ENCODE results near the gene DLL1. TPM values are rescaled to one million over a fixed set of nuclear protein-coding genes. Genes with fewer than 3 reads are reported as not detected.

DLL1 gene
- total and polyA plus RNA-seq, 4 donors = 10.4 to 42.8 (median 21.7) TPM

- Histone ChIP-seq H3K36me3 (ENCODE audit: control insufficient read depth, insufficient read depth, low read length) (no peaks in the 10 kb centered on the region), H3K4me3 (ENCODE audit: low read depth, low read length) (no peak overlapping the region), H3K27me3 (ENCODE audit: control insufficient read depth, insufficient read depth, low read length) (peaks cover 3% of the 10 kb centered on the region), H3K27ac (ENCODE audit: low read depth, low read length) (no peak overlapping the region), H3K4me1 (ENCODE audit: control insufficient read depth, insufficient read depth, low read length) (peaks cover 4% of the 10 kb centered on the region), H3K9me3 (ENCODE audit: control insufficient read depth, insufficient read depth, low read length) (no peaks in the 10 kb centered on the region)
- DNase-seq (ENCODE audit: low read depth in 4 of 6, low spot score in 6 of 6) = no peak
- WGBS (ENCODE audit: insufficient coverage) = 61% methylated on average over 6 of the region's 9 CpGs
Observed at GRCh38 chr6:170253910-170254269, 37.0 kb downstream of the DLL1 start.

- peaks cover 6% of the 10 kb centered on the region for H3K4me1 ChIP-seq (ENCODE audit: control insufficient read depth, insufficient read depth, low read length)
- WGBS (ENCODE audit: insufficient coverage) = 84% methylated on average over 28 of the region's 30 CpGs
- peaks cover 3% of the 10 kb centered on the region for H3K27me3 ChIP-seq (ENCODE audit: control insufficient read depth, insufficient read depth, low read length)
- DNase-seq (ENCODE audit: low read depth in 4 of 6, low spot score in 6 of 6) = no peak
- H3K9me3 ChIP-seq (ENCODE audit: control insufficient read depth, insufficient read depth, low read length) = no peaks in the 10 kb centered on the region
- no peaks in the 10 kb centered on the region for H3K36me3 ChIP-seq (ENCODE audit: control insufficient read depth, insufficient read depth, low read length)
- H3K27ac ChIP-seq (ENCODE audit: low read depth, low read length) = no peak overlapping the region
- no peak overlapping the region for H3K4me3 ChIP-seq (ENCODE audit: low read depth, low read length)
Observed at GRCh38 chr6:170253226-170253909, 37.5 kb downstream of the DLL1 start.

DNA sequence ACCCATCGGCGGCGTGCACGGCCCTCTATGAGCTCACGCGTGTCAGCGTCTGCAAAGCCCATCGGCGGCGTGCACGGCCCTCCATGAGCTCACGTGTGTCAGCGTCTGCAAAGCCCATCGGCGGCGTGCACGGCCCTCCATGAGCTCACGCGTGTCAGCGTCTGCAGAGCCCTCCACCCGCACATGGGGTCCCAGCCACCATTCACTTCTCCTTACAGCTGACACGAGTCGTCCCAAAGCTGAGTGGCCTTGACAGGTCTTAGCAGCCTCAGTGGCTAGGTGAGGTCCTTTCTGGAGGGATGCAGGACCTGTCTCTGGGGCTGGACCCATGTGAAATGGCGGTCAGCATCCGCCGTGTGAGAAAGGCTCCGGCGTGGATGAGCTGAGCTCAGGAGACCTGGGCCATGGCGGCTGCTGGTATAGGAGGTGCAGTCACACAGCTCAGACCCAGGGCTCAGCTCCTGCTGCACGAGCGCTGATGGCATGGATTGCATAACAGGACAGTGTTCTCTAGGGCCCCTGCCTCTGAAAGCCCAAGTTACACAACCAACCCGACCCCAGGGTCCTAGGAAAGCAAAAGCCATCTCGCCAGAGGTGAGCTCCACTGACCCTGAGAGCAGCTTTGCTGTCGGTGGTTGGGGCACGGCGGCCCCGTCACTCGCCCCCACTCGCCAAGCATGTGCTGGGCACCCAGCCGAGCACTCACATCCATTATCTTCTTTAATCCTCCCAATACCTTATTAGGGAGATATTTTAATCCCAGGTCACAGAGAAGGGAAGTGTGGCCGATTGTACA is 38.9 kb downstream of the DLL1 start:
- Histone ChIP-seq H3K36me3 (ENCODE audit: control insufficient read depth, insufficient read depth, low read length) (no peaks in the 10 kb centered on the region), H3K4me3 (ENCODE audit: low read depth, low read length) (no peak overlapping the region), H3K4me1 (ENCODE audit: control insufficient read depth, insufficient read depth, low read length) (peaks cover 19% of the 10 kb centered on the region), H3K27me3 (ENCODE audit: control insufficient read depth, insufficient read depth, low read length) (peaks cover 10% of the 10 kb centered on the region), H3K9me3 (ENCODE audit: control insufficient read depth, insufficient read depth, low read length) (no peaks in the 10 kb centered on the region), H3K27ac (ENCODE audit: low read depth, low read length) (no peak overlapping the region)
- WGBS (ENCODE audit: insufficient coverage) = 95% methylated on average over 41 of the region's 41 CpGs
- no peak for DNase-seq (ENCODE audit: low read depth in 4 of 6, low spot score in 6 of 6)

GRCh38 chr6:170250981-170251775 is 39.7 kb downstream of the DLL1 start:
- WGBS (ENCODE audit: insufficient coverage) = 90% methylated on average over 21 of the region's 21 CpGs
- no peak for DNase-seq (ENCODE audit: low read depth in 4 of 6, low spot score in 6 of 6)
- Histone ChIP-seq H3K4me3 (ENCODE audit: low read depth, low read length) (no peak overlapping the region), H3K27me3 (ENCODE audit: control insufficient read depth, insufficient read depth, low read length) (peaks cover 10% of the 10 kb centered on the region), H3K4me1 (ENCODE audit: control insufficient read depth, insufficient read depth, low read length) (peaks cover 19% of the 10 kb centered on the region), H3K9me3 (ENCODE audit: control insufficient read depth, insufficient read depth, low read length) (no peaks in the 10 kb centered on the region), H3K36me3 (ENCODE audit: control insufficient read depth, insufficient read depth, low read length) (no peaks in the 10 kb centered on the region), H3K27ac (ENCODE audit: low read depth, low read length) (no peak overlapping the region)

- peaks cover 23% of the 10 kb centered on the region for H3K4me1 ChIP-seq (ENCODE audit: control insufficient read depth, insufficient read depth, low read length)
- peaks cover 13% of the 10 kb centered on the region for H3K27me3 ChIP-seq (ENCODE audit: control insufficient read depth, insufficient read depth, low read length)
- H3K4me3 ChIP-seq (ENCODE audit: low read depth, low read length) = no peak overlapping the region
Observed at GRCh38 chr6:170250455-170250854, 40.4 kb downstream of the DLL1 start.

DNA sequence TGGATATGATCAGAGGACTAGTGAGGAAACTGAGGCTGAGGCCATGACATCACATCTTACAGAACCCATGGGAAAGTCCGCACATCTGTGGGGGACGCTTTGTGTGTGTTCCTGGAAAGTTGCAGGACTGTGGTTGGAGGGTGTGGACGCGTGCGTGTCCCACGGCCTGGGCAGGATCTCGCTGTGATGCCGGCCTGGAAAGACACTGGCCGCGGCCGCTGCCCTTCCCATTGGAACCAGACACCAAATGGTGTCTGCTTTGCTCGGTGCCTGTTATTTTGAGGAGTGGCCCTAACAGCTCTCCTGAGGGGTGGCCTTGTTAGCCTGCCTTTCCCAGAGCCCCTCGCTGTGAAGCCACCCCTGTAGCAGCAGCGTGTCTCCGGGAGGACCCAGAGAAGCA is 41.1 kb downstream of the DLL1 start:
- 90% methylated on average over 14 of the region's 15 CpGs for WGBS (ENCODE audit: insufficient coverage)
- no peak overlapping the region for H3K4me3 ChIP-seq (ENCODE audit: low read depth, low read length)
- DNase-seq (ENCODE audit: low read depth in 4 of 6, low spot score in 6 of 6) = no peak

More at GRCh38 chr6:170250455-170250854, 40.4 kb downstream of the DLL1 start:
- no peak overlapping the region for H3K27ac ChIP-seq (ENCODE audit: low read depth, low read length)
- 93% methylated on average over 5 of the region's 11 CpGs for WGBS (ENCODE audit: insufficient coverage)
- DNase-seq (ENCODE audit: low read depth in 4 of 6, low spot score in 6 of 6) = no peak
- no peaks in the 10 kb centered on the region for H3K9me3 ChIP-seq (ENCODE audit: control insufficient read depth, insufficient read depth, low read length)
- no peaks in the 10 kb centered on the region for H3K36me3 ChIP-seq (ENCODE audit: control insufficient read depth, insufficient read depth, low read length)

GRCh38 chr6:170248861-170249600 is 41.8 kb downstream of the DLL1 start:
- H3K36me3 ChIP-seq (ENCODE audit: control insufficient read depth, insufficient read depth, low read length) = no peaks in the 10 kb centered on the region
- peaks cover 15% of the 10 kb centered on the region for H3K27me3 ChIP-seq (ENCODE audit: control insufficient read depth, insufficient read depth, low read length)
- H3K27ac ChIP-seq (ENCODE audit: low read depth, low read length) = no peak overlapping the region
- H3K4me3 ChIP-seq (ENCODE audit: low read depth, low read length) = no peak overlapping the region
- WGBS (ENCODE audit: insufficient coverage) = 73% methylated on average over 19 of the region's 27 CpGs
- H3K9me3 ChIP-seq (ENCODE audit: control insufficient read depth, insufficient read depth, low read length) = no peaks in the 10 kb centered on the region
- no peak for DNase-seq (ENCODE audit: low read depth in 4 of 6, low spot score in 6 of 6)
- peaks cover 37% of the 10 kb centered on the region for H3K4me1 ChIP-seq (ENCODE audit: control insufficient read depth, insufficient read depth, low read length)

More for the DNA sequence above, 41.1 kb downstream of the DLL1 start:
- Histone ChIP-seq H3K36me3 (ENCODE audit: control insufficient read depth, insufficient read depth, low read length) (no peaks in the 10 kb centered on the region), H3K27me3 (ENCODE audit: control insufficient read depth, insufficient read depth, low read length) (peaks cover 15% of the 10 kb centered on the region), H3K27ac (ENCODE audit: low read depth, low read length) (no peak overlapping the region), H3K9me3 (ENCODE audit: control insufficient read depth, insufficient read depth, low read length) (no peaks in the 10 kb centered on the region), H3K4me1 (ENCODE audit: control insufficient read depth, insufficient read depth, low read length) (peaks cover 29% of the 10 kb centered on the region)

DNA sequence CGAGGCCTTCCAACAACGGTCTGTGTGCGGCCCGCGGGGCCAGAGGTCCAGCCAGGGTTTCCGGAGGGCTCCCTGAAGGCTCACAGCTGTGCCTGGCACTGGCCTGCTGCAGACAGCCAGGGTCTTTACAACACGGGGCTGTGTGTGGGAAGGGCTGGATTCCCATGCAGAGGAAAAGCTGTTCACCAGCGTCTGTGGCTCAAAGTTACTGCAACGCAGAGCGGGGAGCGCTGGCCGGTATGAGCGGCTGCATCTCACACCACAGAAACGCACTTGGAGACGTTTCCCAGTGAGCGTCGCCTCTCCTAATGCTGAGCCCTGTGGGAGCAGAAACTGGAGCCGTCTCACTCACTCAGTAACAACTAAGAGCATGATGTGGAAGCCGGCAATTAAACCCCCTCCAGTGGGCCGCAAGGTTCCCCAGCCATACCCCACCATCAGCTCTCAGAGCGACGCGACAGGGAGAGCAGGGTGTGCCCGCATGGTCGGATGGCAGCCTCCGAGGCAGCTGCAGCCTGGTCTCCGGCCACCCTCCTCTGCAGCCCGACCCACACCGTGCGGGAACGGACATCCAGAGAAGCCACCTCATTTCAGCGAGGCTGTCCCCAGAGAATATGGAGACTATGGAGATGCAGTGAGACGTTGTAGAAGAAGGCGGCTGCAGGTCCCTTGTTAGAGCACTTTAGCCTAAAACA is 42.6 kb downstream of the DLL1 start:
- peaks cover 15% of the 10 kb centered on the region for H3K27me3 ChIP-seq (ENCODE audit: control insufficient read depth, insufficient read depth, low read length)
- 49% methylated on average over 25 of the region's 34 CpGs for WGBS (ENCODE audit: insufficient coverage)
- H3K9me3 ChIP-seq (ENCODE audit: control insufficient read depth, insufficient read depth, low read length) = no peaks in the 10 kb centered on the region
- H3K4me1 ChIP-seq (ENCODE audit: control insufficient read depth, insufficient read depth, low read length) = peaks cover 43% of the 10 kb centered on the region
- H3K36me3 ChIP-seq (ENCODE audit: control insufficient read depth, insufficient read depth, low read length) = no peaks in the 10 kb centered on the region
- no peak overlapping the region for H3K27ac ChIP-seq (ENCODE audit: low read depth, low read length)
- no peak for DNase-seq (ENCODE audit: low read depth in 4 of 6, low spot score in 6 of 6)
- H3K4me3 ChIP-seq (ENCODE audit: low read depth, low read length) = no peak overlapping the region
